Measurements from ENCODE around the gene AHCY. TPM values are rescaled to one million over a fixed set of nuclear protein-coding genes. Genes with fewer than 3 reads are reported as not detected.

AHCY gene
- total RNA-seq, 2 donors from 2014 or later = 162 to 170 TPM

DNA sequence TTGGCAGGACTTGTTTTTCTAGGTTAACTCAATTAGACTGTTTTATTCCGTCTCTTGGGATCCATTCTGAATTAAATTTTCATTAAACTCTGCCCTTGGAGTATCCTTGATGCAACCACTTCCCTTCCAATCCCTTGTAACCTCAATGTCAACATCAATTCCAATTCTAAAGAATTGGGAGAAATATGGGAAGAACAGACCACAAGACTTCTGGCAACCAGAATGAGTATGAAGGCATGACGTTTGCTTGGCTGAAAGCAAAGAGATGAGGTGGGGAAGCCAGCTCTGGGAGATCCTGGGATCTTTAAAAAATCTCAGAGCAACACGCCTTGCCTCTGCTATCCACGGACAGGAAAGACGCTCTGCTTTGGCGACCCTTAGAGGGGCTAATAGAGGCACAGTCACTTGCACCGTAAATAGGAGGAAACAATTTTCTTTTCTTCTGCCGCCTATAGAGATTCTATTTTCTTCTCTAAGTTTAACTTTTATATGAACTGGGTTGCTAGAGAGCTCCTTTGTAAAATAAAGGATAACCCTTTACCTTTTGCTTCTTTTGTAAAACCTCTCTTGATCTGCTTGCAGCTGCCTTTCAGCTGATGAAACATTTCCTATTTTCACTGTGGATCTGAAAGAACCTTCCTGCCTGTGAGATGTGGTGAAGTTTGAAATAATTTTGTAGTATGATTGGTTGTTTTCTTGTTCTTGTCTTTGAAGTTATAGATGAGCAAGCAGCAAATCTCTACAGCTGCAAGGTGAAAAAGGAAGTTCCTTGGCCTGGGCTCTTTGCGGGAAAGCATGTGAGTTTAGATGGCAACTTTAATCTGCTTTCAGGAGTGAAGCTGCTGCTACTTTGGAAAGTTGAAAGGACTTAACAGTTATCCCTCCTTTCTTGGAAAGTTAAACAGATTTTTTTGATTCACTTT lies 62.2 kb downstream of the AHCY start, which contains the start of gene ASIP:
Gene ASIP, plus strand, starts transcription at position 731 of the 923 bp plus-strand sequence. CDS start 18,952 bp downstream, outside the sequence.
- Histone ChIP-seq H3K27ac (no peak within 1 kb of the TSS), H3K36me3 (no peaks in the 10 kb centered on the region), H3K4me1 (replicated peaks) (no peaks in the 10 kb centered on the region), H3K9me3 (no peaks in the 10 kb centered on the region), H3K4me3 (no peak within 1 kb of the TSS), H3K27me3 (replicated peaks; ENCODE audit: insufficient read depth) (no peaks in the 10 kb centered on the region)
- no peak for DNase-seq (ENCODE audit: low spot score)
- no peak for TF ChIP-seq POLR2AphosphoS5 (IDR thresholded peaks at IDR 0.05)
- TF ChIP-seq, protein P1, sequence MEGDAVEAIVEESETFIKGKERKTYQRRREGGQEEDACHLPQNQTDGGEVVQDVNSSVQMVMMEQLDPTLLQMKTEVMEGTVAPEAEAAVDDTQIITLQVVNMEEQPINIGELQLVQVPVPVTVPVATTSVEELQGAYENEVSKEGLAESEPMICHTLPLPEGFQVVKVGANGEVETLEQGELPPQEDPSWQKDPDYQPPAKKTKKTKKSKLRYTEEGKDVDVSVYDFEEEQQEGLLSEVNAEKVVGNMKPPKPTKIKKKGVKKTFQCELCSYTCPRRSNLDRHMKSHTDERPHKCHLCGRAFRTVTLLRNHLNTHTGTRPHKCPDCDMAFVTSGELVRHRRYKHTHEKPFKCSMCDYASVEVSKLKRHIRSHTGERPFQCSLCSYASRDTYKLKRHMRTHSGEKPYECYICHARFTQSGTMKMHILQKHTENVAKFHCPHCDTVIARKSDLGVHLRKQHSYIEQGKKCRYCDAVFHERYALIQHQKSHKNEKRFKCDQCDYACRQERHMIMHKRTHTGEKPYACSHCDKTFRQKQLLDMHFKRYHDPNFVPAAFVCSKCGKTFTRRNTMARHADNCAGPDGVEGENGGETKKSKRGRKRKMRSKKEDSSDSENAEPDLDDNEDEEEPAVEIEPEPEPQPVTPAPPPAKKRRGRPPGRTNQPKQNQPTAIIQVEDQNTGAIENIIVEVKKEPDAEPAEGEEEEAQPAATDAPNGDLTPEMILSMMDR (IDR thresholded peaks at IDR 0.05) = no peak
- TF ChIP-seq POLR2A (IDR thresholded peaks at IDR 0.05) = no peak
- 73% methylated on average over 9 of the region's 9 CpGs for WGBS
- intact Hi-C loops (cut with DNase I) = no loop called here

DNA sequence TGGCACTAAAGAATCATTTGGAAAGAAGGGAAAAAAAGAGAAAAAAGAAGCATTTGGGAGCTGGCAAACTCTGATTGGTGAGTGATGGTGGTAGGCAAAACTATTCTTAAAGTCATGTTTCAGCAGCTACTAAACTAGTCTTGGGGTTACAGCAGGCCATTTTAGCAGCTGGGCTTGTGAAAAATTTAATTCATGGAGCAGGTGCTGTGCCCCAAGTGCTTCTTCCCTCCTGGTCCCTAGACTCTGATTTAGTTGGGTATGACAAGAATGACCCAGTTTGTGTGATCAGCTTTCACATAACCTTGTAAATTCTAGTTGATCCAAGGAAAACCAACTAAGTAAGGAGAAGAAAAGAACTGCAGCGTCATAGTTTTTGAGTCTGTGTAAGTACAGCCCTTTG lies 63.0 kb downstream of the AHCY start:
- no peaks in the 10 kb centered on the region for H3K9me3 ChIP-seq
- no peaks in the 10 kb centered on the region for H3K36me3 ChIP-seq
- 87% methylated on average over 1 of the region's 1 CpG for WGBS
- no peak overlapping the region for H3K27ac ChIP-seq
- intact Hi-C loops (cut with DNase I) = no loop called here
- TF ChIP-seq, protein P1 (IDR thresholded peaks at IDR 0.05) = no peak
- TF ChIP-seq POLR2A (IDR thresholded peaks at IDR 0.05) (no peak), POLR2AphosphoS5 (IDR thresholded peaks at IDR 0.05) (no peak)
- H3K4me3 ChIP-seq = no peak overlapping the region
- no peaks in the 10 kb centered on the region for H3K27me3 ChIP-seq (replicated peaks; ENCODE audit: insufficient read depth)
- DNase-seq (ENCODE audit: low spot score) = no peak
- H3K4me1 ChIP-seq (replicated peaks) = no peaks in the 10 kb centered on the region

DNA sequence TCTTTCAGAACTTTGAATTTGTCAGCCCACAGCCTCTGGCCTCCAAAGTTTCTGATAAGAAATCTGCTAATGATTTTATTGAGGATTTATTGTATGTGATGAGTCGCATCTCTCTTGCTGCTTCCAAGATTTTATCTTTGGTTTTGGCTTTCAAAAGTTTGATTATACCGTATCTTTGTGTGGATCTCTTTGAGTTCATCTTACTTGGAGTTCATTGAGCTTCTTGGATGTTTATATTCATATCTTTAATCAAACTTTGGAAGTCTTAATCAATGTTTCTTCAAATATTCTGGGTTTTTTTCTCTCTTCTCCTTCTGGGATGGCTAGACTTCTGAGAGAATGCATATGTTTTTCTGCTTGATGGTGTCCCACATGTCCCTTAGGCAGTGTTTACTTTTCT lies 65.2 kb downstream of the AHCY start:
- 56% methylated on average over 2 of the region's 2 CpGs for WGBS
- Histone ChIP-seq H3K4me3 (no peak overlapping the region), H3K36me3 (no peaks in the 10 kb centered on the region), H3K27ac (no peak overlapping the region), H3K4me1 (replicated peaks) (no peaks in the 10 kb centered on the region), H3K9me3 (no peaks in the 10 kb centered on the region), H3K27me3 (replicated peaks; ENCODE audit: insufficient read depth) (no peaks in the 10 kb centered on the region)
- TF ChIP-seq POLR2AphosphoS5 (IDR thresholded peaks at IDR 0.05) (no peak), POLR2A (IDR thresholded peaks at IDR 0.05) (no peak)
- TF ChIP-seq, protein P1 (IDR thresholded peaks at IDR 0.05) = no peak
- intact Hi-C loops (cut with DNase I) = no loop called here
- no peak for DNase-seq (ENCODE audit: low spot score)

DNA sequence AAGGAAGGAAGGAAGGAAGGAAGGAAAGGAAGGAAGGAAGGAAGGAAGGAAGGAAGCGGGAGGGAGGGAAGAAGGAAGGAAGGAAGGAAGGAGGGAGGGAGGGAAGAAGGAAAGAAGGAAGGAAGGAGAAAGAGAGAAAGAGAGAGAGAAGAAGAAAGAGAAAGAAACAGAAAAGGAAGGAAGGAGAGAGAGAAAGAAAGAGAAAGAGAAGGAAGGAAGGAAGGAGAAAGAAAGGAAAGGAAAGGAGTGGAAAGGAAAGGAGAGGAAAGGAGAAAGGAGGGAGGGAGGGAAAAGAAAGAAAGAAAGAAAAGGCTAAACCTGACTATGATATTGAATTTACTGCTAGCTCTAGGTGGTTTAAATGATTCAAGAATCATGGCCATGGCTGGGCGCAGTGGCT lies 67.3 kb downstream of the AHCY start:
- peaks cover 5% of the 10 kb centered on the region for H3K4me1 ChIP-seq (replicated peaks)
- H3K27ac ChIP-seq = no peak overlapping the region
- 100% methylated on average over 2 of the region's 2 CpGs for WGBS
- H3K27me3 ChIP-seq (replicated peaks; ENCODE audit: insufficient read depth) = no peaks in the 10 kb centered on the region
- intact Hi-C loops (cut with DNase I) = no loop called here
- TF ChIP-seq POLR2AphosphoS5 (IDR thresholded peaks at IDR 0.05) = no peak
- TF ChIP-seq, protein P1 (IDR thresholded peaks at IDR 0.05) = no peak
- TF ChIP-seq POLR2A (IDR thresholded peaks at IDR 0.05) = no peak
- no peaks in the 10 kb centered on the region for H3K9me3 ChIP-seq
- no peak overlapping the region for H3K4me3 ChIP-seq
- no peak for DNase-seq (ENCODE audit: low spot score)
- H3K36me3 ChIP-seq = no peaks in the 10 kb centered on the region

DNA sequence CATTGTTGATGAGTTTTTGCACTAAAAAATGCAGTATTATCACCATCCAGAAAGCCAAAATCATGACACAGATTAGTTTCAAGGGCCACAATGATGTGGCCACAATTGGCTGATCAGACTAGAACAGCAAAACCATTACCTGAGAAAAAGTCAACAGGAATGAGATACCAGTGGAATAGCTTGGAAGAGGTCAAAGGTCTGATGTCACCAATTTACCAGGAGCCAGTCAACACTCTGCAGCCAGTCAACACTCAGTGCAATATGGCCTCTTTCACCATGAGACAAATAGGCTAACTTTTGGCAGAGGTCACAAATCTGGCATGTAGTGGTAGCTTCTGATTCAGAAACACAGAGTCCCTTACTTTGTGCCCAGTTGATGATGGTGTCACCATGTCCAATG lies 69.5 kb downstream of the AHCY start:
- Histone ChIP-seq H3K9me3 (no peaks in the 10 kb centered on the region), H3K27me3 (replicated peaks; ENCODE audit: insufficient read depth) (no peaks in the 10 kb centered on the region), H3K36me3 (no peaks in the 10 kb centered on the region), H3K27ac (no peak overlapping the region), H3K4me3 (no peak overlapping the region), H3K4me1 (replicated peaks) (peaks cover 5% of the 10 kb centered on the region)
- no peak for DNase-seq (ENCODE audit: low spot score)
- intact Hi-C loops (cut with DNase I) = no loop called here
- no peak for TF ChIP-seq POLR2AphosphoS5 (IDR thresholded peaks at IDR 0.05)
- TF ChIP-seq, protein P1 (IDR thresholded peaks at IDR 0.05) = no peak
- TF ChIP-seq POLR2A (IDR thresholded peaks at IDR 0.05) = no peak

Data from prostate gland (tissue), 2 donors.